ENCODE data around the gene RSPO1. TPM values are rescaled to one million over a fixed set of nuclear protein-coding genes. Genes with fewer than 3 reads are reported as not detected.
"Not testable (repeated sequence)": the region's sequence is repeated elsewhere in the genome, so short reads cannot be mapped to it uniquely, and the experiment has no call there.

The RSPO1 gene
- polyA plus RNA-seq, 4 donors = 6.0 to 28.9 (median 7.0) TPM

DNA sequence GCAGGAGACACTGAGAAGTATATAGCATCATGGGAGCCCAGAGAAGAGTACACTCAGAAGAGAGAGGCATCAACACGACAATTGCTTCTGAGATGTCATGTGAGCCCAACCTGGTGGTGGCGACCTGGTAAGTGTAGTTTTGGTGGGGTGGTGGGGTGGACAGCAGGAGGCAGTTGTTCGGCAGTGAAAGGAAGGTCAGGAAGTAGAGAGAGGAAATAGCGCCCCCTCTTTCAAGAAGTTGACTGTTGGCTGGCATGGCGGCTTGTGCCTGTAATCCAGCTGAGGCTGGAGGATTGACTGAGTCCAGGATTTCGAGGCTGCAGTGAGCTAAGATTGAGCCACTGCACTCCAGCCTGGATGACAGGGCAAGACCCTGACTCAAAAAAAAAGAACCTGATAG lies 12.6 kb downstream of the RSPO1 start:
- no peak for DNase-seq (ENCODE audit: low read depth in 4 of 4, low spot score in 3 of 4)

DNA sequence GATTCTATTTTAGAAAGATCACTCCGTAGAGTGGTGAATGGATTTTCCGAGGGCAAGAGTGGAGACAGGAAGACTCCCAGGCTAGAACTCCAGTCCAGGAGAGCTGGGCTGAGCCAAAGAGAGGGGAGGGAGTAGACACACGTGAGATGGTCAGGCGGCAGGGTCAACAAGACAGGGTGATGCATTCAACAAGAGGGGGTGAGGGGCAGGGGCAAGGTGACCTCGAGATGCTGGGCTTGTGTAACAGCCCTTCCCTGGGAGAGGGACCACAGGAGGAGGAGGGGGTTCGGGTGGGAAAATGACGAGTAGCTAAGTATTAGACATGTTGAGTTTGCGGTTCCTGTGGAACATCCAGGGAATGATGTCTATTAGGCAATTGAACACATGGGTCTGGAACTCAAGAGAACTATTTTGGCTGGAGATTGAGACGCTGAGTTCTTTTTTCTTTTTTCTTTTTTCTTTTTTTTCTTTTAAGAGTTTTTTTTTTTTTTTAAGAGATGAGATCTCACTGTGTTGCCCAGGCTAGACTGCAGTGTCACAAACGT lies 13.3 kb downstream of the RSPO1 start:
- no peak for DNase-seq (ENCODE audit: low read depth in 4 of 4, low spot score in 3 of 4)

DNA sequence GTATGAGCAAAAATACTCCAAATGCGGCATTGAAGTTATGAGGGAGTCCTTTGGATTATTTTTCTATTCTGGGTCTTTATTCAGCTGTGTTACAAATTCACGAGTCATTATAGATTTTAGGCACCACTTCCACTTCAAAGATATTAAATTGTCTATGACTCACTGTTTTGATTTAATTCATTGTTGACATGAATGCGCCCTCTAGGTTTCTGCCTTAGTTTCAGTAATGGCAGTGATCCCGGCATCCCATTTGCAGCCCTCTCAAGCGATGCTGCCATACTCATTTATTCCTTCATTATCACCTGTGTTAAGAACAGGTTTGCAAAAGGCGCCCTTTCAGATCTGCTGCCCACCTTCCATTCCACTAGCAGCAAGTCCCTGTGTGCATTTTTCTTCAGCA lies 14.0 kb downstream of the RSPO1 start:
- no peak for DNase-seq (ENCODE audit: low read depth in 4 of 4, low spot score in 3 of 4)

DNA sequence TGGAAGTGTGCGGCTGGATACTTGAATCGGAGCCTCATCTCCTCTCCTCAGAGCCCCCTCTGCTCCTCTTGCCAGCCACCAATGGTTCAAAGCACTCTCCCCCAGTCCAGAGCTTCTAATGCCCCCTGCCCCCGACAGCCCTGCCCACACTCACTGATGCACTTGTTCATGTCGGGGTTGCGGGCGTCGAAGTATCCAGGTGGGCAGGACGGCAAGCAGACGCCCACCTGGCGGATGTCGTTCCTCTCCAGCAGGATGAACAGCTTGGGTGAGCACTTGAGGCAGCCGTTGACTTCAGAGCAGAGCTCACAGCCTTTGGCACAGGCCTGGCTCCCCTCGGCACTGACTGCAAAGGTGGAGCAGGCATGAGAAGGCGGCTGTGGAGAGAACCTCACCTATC lies 18.4 kb downstream of the RSPO1 start:
- DNase-seq (ENCODE audit: low read depth in 4 of 4, low spot score in 3 of 4) = no peak

DNA sequence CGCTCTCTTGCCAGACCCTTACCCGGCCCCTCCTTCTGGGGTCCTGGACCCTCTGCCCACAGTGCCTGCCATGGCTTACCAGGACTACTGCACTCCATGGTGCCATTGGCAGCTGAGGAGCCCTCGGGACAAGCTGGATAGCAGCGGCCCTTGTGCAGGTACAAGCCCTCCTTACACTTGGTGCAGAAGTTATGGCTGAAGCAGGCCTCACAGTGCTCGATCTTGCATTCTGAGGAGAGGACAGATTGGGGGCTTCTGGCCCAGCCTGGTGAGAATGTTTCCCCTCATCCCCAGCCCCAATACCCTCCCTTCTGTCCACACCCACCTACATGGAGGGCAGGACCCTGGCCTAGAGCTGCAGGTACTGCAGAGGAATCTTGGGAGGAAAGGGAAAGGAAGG lies 20.6 kb downstream of the RSPO1 start:
- DNase-seq (ENCODE audit: low read depth in 4 of 4, low spot score in 3 of 4) = no peak

DNA sequence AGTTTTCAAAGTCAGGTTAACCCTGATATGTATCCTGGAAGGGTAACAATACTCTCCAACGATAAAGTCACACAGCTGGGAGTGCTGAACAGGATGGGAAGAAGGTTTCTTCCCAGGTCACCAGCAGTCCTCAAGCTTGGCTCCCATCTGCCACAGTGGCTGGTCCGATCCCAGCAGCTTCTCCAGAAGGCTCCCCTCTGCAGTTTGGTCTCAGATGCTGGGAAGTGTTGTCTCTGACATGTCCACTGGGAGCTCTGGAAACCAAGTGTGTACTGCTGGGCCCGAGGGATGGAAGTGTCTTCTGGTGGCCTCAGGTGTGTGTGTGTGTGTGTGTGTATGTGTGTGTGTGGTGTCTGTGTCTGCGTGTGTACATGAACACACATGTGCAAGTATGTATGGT lies 22.5 kb downstream of the RSPO1 start:
- DNase-seq (ENCODE audit: low read depth in 4 of 4, low spot score in 3 of 4) = no peak

DNA sequence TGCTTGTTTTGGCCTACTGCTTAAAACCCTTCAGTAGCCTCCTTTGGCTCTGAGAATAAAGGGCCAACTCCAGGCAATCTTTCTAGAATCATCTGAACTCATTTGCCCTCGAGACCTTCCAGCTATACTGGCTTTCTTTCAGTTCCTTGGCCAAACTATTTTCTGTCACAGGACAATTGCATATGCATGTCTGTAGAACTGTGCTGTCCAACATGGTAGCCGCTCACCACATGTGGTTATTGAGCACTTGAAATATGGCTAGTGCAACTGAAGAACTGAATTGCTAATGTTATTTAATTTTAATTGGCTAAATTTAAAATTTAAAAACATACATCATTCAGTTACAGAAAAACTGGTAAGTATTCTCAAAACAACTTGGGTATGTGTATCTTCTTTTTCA lies 24.7 kb downstream of the RSPO1 start:
- DNase-seq (ENCODE audit: low read depth in 4 of 4, low spot score in 3 of 4) = no peak

DNA sequence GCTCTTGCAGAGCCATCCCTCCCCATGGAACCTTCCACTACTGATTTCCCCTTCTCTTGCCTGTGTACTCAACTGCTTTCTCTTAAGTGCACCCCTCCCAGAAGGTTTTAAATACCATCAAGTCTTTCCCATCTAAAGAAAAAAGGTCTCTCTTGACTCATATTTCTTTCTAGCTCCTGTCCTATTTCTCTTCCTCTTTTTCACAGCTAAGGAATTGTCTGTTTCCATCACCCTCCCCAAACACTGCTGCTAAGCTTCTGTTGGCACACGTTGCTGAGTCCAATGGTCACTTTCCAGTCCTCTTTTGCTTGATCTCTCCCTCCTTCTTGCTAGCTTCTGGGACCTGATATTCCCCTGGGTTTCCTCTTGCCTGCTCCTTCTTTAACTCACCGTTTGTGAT lies 25.7 kb downstream of the RSPO1 start:
- no peak for DNase-seq (ENCODE audit: low read depth in 4 of 4, low spot score in 3 of 4)

DNA sequence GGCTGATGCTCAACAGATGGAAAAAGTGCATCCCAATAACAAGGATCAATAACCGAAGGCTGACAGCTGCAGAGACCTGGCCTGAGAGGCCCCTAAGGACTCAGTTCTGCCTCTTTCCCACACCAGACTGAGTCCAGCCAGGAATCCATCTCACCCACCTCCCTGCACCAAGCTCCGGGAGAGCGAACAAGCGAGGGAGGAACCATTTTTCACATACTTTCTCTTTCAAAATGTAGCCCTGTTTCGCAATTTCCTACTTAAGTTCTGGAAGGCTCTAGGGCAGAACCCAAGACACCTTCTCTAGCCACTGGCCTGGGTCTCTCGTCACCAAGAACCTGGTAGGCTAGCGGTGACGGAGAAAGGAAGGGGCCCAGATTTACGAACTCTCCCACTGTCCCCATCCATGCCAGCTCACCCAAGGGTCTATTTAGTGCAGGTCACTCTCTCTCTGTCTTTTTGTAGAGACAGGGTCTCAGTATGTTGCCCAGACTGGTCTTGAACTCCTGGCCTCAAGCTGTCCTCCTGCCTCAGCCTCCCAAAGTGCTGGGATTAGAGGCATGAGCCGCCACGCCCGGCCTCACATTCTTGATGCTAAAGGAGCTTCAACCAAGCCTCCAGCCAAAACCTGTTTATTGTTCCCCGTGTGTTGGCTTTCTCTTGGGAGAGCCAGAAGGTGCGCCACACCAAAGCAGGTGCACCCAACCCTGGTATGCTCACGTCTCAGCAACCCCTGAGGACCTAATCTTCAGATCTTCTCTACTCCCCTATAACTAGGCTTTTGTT lies 28.0 kb downstream of the RSPO1 start:
- no peak for DNase-seq (ENCODE audit: low read depth in 4 of 4, low spot score in 3 of 4)

DNA sequence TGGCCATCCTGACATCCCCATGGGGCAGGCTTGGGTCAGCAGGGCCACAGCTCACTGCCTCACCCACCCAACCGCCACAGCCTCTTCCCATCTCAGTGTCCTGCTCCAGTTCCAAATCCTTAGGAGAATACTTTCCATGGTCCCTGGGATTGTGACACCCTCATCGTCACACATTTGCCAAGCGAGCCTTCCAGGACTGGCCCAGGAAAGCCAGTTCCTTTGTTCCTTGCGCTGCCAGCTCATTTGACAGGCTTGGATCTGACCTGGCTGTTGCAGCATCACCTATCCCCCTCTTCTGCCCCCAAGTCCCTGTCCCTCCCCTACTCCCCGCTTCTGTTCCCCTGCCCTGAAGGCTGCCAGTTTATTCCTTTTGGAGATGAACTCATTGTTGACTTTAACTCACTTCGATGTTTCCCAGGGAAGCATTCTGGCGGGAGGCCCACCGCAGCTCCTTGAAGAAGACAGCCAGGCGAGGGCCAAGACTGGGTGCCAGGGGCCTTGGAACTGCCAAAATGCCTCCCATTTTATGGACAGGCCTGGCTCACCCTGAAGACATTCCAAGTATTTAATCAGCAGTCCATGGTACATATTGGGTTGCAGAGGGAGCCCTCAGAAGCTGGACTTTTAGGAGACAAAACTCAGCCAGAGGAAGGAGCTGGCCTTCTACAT lies 28.8 kb downstream of the RSPO1 start:
- DNase-seq (ENCODE audit: low read depth in 4 of 4, low spot score in 3 of 4) = no peak

DNA sequence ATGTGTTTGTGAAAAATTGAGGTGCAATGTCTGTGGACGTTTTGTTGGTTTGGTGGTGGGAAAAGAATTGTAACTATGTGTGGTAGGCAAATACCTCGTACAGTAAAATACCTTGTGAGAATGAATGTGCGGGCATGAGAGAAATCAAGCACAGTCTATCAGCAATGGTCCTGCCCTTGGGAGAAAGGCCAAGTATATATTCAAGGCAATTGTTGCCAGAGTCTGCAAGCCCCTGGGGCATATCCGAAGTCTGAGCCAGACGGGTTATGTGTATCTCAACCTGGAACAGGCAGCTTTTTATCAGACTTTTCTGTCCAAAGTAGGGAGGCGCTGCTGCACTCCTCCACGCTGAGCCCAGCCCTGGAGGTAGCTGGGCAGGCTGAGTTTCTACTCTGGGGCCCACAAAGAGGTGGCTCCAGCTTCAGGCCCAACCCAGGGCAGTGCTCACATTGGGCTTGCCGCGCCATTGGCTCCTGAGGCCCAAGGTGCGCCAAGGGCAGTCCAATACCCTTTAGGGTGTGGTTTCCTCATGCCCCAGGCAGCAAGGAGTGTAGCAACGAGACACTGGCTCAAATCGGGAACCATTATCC lies 29.5 kb downstream of the RSPO1 start:
- DNase-seq (ENCODE audit: low read depth in 4 of 4, low spot score in 3 of 4) = no peak

DNA sequence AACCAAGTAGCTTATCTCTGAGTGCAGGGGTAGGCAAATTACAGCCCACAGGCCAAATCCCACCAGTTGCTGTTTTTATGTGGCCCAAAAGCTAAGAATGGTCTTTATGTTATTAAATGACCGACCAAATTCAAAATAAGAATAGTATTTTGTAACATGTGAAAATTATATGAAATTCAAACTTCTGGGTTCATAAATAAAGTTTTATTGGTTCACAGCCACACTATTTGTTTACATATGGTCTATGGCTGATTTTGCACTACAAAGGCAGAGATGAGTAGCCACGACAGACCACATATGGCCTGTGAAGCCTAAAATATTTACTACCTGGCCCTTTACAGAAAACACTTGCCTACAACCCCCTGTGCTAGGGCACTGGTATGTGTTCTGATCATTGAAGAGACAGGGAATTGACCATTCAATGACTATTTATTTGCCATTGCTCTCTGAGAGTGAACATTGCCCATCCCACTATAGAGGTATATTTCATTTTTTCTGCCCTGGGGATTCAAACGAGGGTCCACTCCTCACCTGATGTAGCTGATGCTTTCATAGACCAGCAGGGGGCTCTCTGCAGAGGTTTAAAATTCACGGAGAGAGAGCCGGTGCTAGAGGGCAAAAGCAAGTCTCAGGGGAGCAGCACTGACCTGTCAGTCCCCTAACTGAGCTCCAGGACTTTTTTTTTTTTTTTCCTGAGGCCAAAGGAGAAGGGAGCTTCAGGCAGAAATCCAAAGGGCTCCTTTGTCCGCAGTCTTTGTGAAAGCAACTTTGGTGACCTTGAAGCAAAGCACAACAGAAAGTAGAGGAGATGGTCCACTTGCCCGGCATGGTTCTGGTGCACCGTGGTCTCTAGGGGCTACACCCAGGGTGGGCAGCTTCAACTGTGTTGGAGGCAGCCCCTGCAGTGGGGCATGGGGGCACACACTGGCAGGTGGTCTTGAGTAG lies 31.7 kb downstream of the RSPO1 start:
- DNase-seq (ENCODE audit: low read depth in 4 of 4, low spot score in 3 of 4) = no peak

DNA sequence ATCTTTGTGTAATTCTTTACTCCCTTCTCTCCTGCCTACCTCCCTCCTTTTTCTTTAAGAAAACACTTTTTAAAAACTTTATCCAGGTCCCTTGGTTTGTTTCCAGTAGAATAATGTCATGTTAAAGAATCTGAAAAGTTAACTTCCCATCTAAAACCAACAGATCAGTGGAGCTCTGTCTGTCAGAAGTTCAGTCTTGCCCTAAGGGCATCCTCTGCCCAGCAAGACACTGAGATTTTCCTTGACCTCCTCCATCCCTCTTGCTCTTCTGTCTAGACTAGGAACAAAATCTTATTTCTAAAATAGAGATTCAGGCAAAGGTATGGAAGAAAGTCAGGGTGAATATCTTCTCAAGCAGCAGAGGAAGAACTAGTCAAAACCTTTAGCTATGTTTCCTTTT lies 33.3 kb downstream of the RSPO1 start:
- no peak for DNase-seq (ENCODE audit: low read depth in 4 of 4, low spot score in 3 of 4)

DNA sequence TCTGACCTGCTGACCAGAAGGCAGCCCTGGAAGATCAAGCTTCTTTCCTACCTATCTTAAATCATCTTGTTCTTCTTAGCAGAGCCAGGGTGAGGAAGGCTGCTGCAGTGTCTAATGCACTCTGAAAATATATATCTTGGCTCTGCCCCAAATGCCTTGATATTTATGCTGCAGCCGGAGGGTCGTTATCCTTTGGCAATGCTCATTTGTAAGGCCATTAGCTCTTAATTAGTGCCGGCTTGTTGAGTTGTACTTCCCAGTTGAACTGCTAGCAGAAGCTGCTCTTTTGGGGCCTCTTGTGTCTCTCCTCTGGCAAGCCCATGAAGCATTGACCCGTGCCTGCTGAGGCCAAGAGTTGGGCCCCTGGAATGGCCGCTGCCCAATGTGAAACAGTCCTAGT lies 34.8 kb downstream of the RSPO1 start:
- DNase-seq (ENCODE audit: low read depth in 4 of 4, low spot score in 3 of 4) = no peak

DNA sequence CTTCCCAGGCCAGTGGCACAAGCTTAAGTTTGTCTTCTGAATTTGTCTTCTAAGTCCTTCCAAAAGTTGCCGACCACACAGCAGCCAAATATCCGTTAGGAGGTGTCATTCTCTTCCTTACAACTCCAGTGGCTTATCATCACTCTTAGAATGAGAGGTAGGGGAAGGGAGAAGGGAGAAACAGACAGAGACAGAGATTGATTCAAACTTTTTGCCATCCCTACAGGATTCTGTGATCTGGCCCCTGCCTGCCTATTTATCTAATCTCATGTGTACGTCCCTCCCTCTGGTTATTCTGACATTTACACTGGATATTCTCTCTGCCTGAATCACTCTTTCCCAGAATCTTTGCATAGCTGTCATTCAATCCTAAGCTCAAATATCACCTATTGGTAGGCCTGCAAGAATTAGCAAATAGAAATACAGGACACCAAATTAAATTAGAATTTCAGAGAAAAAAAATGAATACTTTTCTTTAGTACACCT lies 38.5 kb downstream of the RSPO1 start:
- DNase-seq (ENCODE audit: low read depth in 4 of 4, low spot score in 3 of 4) = no peak

DNA sequence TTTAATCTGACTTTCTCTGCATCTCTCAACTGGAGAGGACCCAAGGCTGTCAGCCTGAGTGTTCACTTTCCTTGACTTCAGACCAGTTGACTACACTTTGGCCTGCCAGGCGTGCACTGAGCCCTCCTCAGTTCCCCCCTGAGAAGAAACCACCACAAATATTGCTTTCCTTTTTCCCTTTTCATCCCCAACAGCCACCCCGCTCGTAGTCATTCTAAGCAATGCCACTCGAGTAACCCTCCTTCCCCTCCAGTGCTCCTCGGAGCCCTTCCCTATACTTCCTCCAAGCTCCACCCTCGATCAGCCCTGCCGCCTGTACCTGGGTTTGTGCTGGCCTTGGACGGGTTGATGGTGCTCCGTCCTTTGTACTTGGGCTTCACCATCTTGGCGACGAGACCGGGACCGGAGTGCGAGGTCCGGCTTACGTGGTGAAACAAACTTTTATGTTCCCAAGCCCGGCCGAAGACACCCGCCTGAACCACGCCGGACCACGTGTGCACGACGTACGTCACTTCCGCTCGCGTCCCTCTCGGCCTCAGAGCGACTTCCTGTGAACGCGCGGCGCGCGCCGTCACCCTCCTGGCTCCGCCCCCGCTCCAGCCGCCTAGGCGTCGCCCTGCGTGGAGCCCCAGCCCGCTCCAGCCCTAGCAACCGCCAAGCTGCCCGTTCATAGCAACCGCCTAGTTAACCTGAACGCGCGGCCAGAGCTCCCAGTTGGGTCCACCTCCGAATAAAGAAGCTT lies 39.1 kb downstream of the RSPO1 start, which contains the start of gene GNL2:
TSS of gene GNL2 (minus strand) at position 498 of the 742 bp plus-strand sequence. CDS start at position 383, 115 bp downstream.
- DNase-seq (ENCODE audit: low read depth in 4 of 4, low spot score in 3 of 4) = peak; percentile 91 to 93 (median 92)

DNA sequence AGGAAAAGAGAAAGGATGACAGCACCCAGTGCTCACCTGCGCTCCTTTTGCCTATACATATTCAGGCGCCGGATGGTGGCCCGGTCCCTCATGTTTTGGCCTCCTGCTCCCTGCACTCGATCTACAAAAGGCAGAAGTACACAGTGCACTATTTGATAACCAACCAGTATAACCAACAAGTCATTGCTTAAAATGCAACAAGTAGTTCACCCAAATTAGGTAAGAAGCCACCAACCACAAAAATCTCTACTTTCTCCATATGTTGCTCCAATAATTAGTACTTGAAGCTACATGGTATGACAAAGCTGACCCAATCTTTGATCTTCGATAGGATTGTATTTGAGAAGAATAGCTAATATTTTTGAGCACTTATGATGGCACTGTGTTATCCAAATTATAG lies 41.0 kb downstream of the RSPO1 start:
- DNase-seq (ENCODE audit: low read depth in 4 of 4, low spot score in 3 of 4) = no peak

DNA sequence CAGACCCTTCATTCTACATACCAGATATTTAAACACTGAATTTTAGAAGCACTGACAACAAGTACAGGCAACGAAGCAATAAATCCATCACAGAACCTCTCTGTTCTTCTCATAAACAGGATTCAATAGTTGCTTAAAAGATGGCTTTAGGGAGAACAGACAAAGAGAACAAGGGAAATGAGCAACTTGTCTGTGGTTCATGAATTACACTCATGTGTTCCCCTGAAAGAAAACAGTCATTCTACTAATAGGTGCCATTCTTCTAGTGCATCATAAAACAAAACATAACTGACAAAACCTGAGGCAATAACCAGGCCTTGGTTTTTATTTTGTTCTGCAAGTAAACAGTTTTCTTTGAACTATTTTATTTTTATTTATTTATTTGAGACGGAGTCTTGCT lies 45.8 kb downstream of the RSPO1 start:
- DNase-seq (ENCODE audit: low read depth in 4 of 4, low spot score in 3 of 4) = no peak

DNA sequence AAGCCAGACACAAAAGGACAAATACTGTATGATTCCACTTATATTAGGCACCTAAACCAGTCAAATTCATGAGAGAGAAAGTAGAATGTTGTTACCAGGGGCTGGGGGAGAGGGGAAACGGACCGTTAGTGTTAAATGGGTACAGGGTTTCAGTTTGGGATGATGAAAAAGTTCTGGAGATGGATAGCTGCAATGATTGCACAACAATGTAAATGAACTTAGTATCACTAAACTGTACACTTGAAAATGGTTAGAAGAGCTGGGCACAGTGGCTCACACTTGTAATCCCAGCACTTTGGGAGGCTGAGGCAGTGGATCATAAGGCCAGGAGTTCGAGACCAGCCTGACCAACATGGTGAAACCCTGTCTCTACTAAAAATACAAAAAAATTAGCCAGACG lies 50.1 kb downstream of the RSPO1 start:
- not testable (repeated sequence) for DNase-seq (ENCODE audit: low read depth in 4 of 4, low spot score in 3 of 4)

DNA sequence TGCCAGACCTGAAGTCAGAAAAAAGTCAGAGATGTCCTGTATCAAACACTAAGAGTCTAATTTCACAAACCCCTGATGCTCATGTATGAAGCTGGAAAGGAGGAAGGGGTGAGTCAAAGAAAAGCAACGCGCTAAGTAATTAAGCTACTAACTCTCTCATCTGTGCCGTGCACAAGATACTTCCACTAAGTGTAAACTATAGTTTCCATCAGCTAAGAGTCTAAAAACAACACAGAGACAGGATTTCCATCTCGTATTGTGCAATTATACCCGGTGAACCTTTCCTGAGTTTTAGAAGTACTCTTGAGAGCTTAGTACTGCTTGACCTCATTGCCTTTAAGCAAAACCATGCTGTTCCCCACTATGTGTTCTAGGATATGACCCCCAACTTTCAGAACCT lies 59.0 kb downstream of the RSPO1 start:
- no peak for DNase-seq (ENCODE audit: low read depth in 4 of 4, low spot score in 3 of 4)
